Gastrocnemius medialis (tissue), 4 donors: ENCODE data around the gene FLVCR1.

Experiments
- CTCF ChIP-seq, 5 experiments: fragments of 450-650 bp in 3 of 5; fragments of 200-600 bp in 2 of 5; sonication (generic) in 2 of 5; IDR thresholded peaks in 4 of 5; conservative IDR thresholded peaks in 1 of 5; 1 replicate in 4 of 5; 2 replicates in 1 of 5; pipeline ENCODE4 v1.5.1; 2016 to 2019; ENCODE audit warnings: antibody characterized with exemption in 5 of 5, mild to moderate bottlenecking in 3 of 5, moderate library complexity in 3 of 5
- POLR2A ChIP-seq, 2 donors: fragments of 450-650 bp; IDR thresholded peaks; one replicate each; pipeline ENCODE4 v1.6.1; 2017; ENCODE audit warnings: antibody characterized with exemption in 2 of 2, mild to moderate bottlenecking in 2 of 2, moderate library complexity in 2 of 2

- TF ChIP-seq CTCF (IDR thresholded peaks at IDR 0.05 in 4 of 5, conservative IDR thresholded peaks at IDR 0.05 in 1 of 5) (no peak), POLR2A (IDR thresholded peaks at IDR 0.05) (no peak)
Measured at GRCh38 chr1:212816567-212817278, 41.4 kb upstream of the FLVCR1 start.
